Measurements from ENCODE around the gene EYS.

DNA sequence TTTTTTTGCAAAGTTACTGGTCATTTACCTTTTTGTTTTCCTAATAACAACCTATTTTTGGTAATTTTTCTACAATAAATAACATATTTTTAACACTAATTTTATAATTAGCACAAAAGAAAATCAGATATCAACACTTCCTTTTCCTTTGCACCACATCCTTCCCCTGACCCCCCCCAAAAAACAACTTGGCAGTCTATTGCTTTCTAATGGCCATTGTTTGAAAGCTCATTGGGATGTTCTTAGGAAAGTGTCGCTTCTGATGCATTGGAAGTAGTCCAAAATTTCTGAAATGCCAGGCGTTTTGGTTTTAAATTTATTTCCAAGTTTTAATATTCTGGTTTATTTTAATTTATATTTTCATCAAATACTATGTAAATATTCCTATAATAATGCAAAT is 407.8 kb downstream of the EYS start:
- TF ChIP-seq, protein P1, sequence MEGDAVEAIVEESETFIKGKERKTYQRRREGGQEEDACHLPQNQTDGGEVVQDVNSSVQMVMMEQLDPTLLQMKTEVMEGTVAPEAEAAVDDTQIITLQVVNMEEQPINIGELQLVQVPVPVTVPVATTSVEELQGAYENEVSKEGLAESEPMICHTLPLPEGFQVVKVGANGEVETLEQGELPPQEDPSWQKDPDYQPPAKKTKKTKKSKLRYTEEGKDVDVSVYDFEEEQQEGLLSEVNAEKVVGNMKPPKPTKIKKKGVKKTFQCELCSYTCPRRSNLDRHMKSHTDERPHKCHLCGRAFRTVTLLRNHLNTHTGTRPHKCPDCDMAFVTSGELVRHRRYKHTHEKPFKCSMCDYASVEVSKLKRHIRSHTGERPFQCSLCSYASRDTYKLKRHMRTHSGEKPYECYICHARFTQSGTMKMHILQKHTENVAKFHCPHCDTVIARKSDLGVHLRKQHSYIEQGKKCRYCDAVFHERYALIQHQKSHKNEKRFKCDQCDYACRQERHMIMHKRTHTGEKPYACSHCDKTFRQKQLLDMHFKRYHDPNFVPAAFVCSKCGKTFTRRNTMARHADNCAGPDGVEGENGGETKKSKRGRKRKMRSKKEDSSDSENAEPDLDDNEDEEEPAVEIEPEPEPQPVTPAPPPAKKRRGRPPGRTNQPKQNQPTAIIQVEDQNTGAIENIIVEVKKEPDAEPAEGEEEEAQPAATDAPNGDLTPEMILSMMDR (IDR thresholded peaks at IDR 0.05), result no peak
- TF ChIP-seq POLR2A (IDR thresholded peaks at IDR 0.05), result no peak
